MM.1S (cell line): ENCODE measurements around the gene LEP.

Experiments used
- DNase-seq: peaks from one replicate; pipeline ENCODE4 v3.0.0-alpha.2; 2015
- H2AFZ ChIP-seq: fragments of 300-600 bp; sonication (generic); 2 replicates; pipeline ENCODE4 v1.6.0; 2016; ENCODE audit warnings: antibody characterized with exemption, low read length
- H3F3A ChIP-seq: fragments of 300-600 bp; sonication (generic); 2 replicates; pipeline ENCODE4 v1.6.1; 2016; ENCODE audit warnings: mild to moderate bottlenecking, antibody characterized with exemption, low read length, moderate library complexity, mixed read lengths; ENCODE audit not compliant: insufficient read depth
- H3K27ac ChIP-seq: fragments of 300-600 bp; sonication (generic); 2 replicates; pipeline ENCODE4 v1.5.1; 2016; ENCODE audit warnings: mild to moderate bottlenecking, low read length
- H3K27me3 ChIP-seq: fragments of 300-600 bp; sonication (generic); replicated peaks from 2 replicates; pipeline ENCODE4 v1.6.0; 2016; ENCODE audit warnings: low read length; ENCODE audit not compliant: insufficient read depth
- H3K36me3 ChIP-seq: fragments of 300-600 bp; sonication (generic); replicated peaks from 2 replicates; pipeline ENCODE4 v1.6.1; 2016; ENCODE audit warnings: mild to moderate bottlenecking, low read length, mixed read lengths; ENCODE audit not compliant: insufficient read depth
- H3K4me1 ChIP-seq: fragments of 300-600 bp; sonication (generic); 2 replicates; pipeline ENCODE4 v1.6.1; 2016; ENCODE audit warnings: low read length, mixed read lengths
- H3K4me2 ChIP-seq: fragments of 300-600 bp; sonication (generic); 2 replicates; pipeline ENCODE4 v1.6.0; 2016; ENCODE audit warnings: low read depth, low read length
- H3K4me3 ChIP-seq: fragments of 300-600 bp; sonication (generic); 2 replicates; pipeline ENCODE4 v1.5.1; 2016; ENCODE audit warnings: low read length, mixed read lengths
- H3K79me2 ChIP-seq: fragments of 300-600 bp; sonication (generic); 2 replicates; pipeline ENCODE4 v1.6.1; 2016; ENCODE audit warnings: mixed run types, low read length, mixed read lengths
- H3K9ac ChIP-seq: fragments of 300-600 bp; sonication (generic); 2 replicates; pipeline ENCODE4 v1.6.1; 2016; ENCODE audit warnings: low read length, mixed read lengths
- H3K9me2 ChIP-seq: fragments of 300-600 bp; sonication (generic); replicated peaks from 2 replicates; pipeline ENCODE4 v1.6.1; 2016; ENCODE audit warnings: mild to moderate bottlenecking, low read length, mixed read lengths; ENCODE audit not compliant: insufficient read depth
- H3K9me3 ChIP-seq: fragments of 300-600 bp; sonication (generic); replicated peaks from 2 replicates; pipeline ENCODE4 v1.6.1; 2016; ENCODE audit warnings: mild to moderate bottlenecking, low read length, mixed read lengths; ENCODE audit not compliant: insufficient read depth
- H4K20me1 ChIP-seq: fragments of 300-600 bp; sonication (generic); 2 replicates; pipeline ENCODE4 v1.6.1; 2016; ENCODE audit warnings: mild to moderate bottlenecking, low read length, moderate library complexity, mixed read lengths; ENCODE audit not compliant: insufficient read depth
- EZH2 ChIP-seq: fragments of 300-600 bp; sonication (generic); optimal IDR thresholded peaks from 2 replicates; pipeline ENCODE3; 2017; ENCODE audit warnings: low read depth, mild to moderate bottlenecking, antibody characterized with exemption, low read length, mixed read lengths
- EZH2phosphoT487 ChIP-seq: fragments of 300-600 bp; sonication (generic); IDR thresholded peaks from 2 replicates; pipeline ENCODE4 v1.6.1; 2018; ENCODE audit warnings: antibody characterized with exemption, low read length
- TF ChIP-seq, protein P1 (sequence below): fragments of 300-600 bp; sonication (generic); IDR thresholded peaks from 2 replicates; pipeline ENCODE4 v1.5.1; 2016; ENCODE audit warnings: antibody characterized with exemption, low read length, mixed read lengths

LEP gene

GRCh38 chr7:128207609-128208008 is 33.5 kb upstream of the LEP start:
- no peaks in the 10 kb centered on the region for H3K9me2 ChIP-seq
- no peak overlapping the region for H3K4me2 ChIP-seq
- no peaks in the 10 kb centered on the region for H3K36me3 ChIP-seq
- no peaks in the 10 kb centered on the region; the same call in 1 of the 2 replicates for H3K27me3 ChIP-seq
- H2AFZ ChIP-seq, result no peak overlapping the region
- H3K4me3 ChIP-seq, result no peak overlapping the region
- H3K4me1 ChIP-seq, result no peaks in the 10 kb centered on the region; the same call in 1 of the 2 replicates
- no peaks in the 10 kb centered on the region for H3K79me2 ChIP-seq
- H3K27ac ChIP-seq, result no peak overlapping the region
- no peaks in the 10 kb centered on the region for H3F3A ChIP-seq
- TF ChIP-seq EZH2phosphoT487 (no peak), EZH2 (no peak)
- TF ChIP-seq, protein P1, sequence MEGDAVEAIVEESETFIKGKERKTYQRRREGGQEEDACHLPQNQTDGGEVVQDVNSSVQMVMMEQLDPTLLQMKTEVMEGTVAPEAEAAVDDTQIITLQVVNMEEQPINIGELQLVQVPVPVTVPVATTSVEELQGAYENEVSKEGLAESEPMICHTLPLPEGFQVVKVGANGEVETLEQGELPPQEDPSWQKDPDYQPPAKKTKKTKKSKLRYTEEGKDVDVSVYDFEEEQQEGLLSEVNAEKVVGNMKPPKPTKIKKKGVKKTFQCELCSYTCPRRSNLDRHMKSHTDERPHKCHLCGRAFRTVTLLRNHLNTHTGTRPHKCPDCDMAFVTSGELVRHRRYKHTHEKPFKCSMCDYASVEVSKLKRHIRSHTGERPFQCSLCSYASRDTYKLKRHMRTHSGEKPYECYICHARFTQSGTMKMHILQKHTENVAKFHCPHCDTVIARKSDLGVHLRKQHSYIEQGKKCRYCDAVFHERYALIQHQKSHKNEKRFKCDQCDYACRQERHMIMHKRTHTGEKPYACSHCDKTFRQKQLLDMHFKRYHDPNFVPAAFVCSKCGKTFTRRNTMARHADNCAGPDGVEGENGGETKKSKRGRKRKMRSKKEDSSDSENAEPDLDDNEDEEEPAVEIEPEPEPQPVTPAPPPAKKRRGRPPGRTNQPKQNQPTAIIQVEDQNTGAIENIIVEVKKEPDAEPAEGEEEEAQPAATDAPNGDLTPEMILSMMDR, result no peak
- no peak for DNase-seq
- no peaks in the 10 kb centered on the region for H3K9me3 ChIP-seq
- no peaks in the 10 kb centered on the region for H4K20me1 ChIP-seq
- no peak overlapping the region for H3K9ac ChIP-seq

DNA sequence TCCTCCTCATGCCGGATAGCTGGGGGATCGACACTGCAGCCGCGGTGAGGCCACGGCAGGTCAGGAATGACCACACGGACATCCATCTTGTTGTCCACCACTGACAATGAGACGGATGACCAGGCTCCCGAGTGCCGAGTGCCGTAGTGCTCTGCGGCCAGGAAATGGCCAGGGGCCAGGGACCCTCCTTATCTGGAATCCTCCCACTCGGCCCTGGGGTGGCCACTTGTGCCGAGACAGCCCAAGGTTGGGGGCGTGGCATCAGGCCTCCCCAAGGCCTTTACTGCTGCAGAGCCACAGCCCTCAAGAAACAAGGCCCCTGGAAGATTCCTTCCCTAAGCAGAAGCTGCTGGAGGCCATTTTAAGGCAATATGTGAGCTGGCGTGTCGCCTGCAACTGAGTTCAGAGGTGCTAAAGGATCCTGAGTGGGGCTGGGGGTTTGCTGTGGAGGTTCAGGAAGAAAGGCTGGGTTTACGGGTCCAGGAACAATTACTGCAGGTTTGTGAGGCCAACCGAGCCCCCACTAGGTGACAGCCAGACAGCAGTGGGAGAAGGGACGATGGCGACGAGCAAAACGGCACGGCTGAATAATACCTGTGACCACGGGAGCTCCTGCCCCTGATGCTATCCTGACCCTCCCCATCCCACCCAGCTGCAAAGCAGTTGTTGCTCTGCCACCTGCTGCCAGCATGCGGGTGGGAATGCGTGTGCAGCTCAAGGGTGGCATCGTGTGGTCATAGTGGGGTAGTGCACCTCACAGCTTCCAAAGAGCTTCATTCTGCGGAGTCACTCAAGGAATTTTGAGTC is 31.6 kb upstream of the LEP start:
- Histone ChIP-seq H3K4me2 (no peak overlapping the region), H3K9ac (no peak overlapping the region), H3K27ac (no peak overlapping the region), H3K4me3 (no peak overlapping the region), H3K9me3 (no peaks in the 10 kb centered on the region), H3K79me2 (no peaks in the 10 kb centered on the region), H2AFZ (no peak overlapping the region), H3K27me3 (no peaks in the 10 kb centered on the region), H3K4me1 (no peaks in the 10 kb centered on the region; the same call in 1 of the 2 replicates), H4K20me1 (no peaks in the 10 kb centered on the region), H3F3A (no peaks in the 10 kb centered on the region), H3K36me3 (no peaks in the 10 kb centered on the region), H3K9me2 (no peaks in the 10 kb centered on the region)
- TF ChIP-seq EZH2phosphoT487, result no peak
- TF ChIP-seq, protein P1, result peak; percentile 100
- DNase-seq, result peak; percentile 79

DNA sequence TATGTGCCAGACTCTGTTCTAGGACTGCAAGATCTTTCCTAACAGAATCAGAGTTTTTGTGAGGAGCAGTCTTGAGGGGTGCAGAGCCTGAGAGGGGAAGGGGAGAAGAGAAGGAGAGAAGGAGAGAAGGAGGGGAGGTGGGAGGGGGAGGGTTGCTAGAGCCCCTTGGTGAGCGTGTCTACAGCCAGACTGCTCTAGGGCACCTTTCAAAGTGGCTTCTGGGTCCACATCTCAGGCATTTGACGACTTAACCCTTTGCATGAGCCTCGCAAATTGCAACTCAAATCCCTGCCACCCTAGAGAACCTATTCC is 31.1 kb upstream of the LEP start:
- no peak for TF ChIP-seq EZH2
- TF ChIP-seq, protein P1, result no peak
- no peak for TF ChIP-seq EZH2phosphoT487
- H3K79me2 ChIP-seq, result no peaks in the 10 kb centered on the region
- H3K27me3 ChIP-seq, result 0 out of 2 replicates have a peak, but pooled peaks cover 2% of the 10 kb centered on the region
- no peaks in the 10 kb centered on the region; the same call in 1 of the 2 replicates for H3K4me1 ChIP-seq
- H3K9me2 ChIP-seq, result no peaks in the 10 kb centered on the region
- H4K20me1 ChIP-seq, result no peaks in the 10 kb centered on the region
- H2AFZ ChIP-seq, result no peak overlapping the region
- no peak overlapping the region for H3K9ac ChIP-seq
- no peak overlapping the region for H3K4me3 ChIP-seq
- no peak for DNase-seq
- H3F3A ChIP-seq, result no peaks in the 10 kb centered on the region
- no peaks in the 10 kb centered on the region for H3K36me3 ChIP-seq
- H3K9me3 ChIP-seq, result no peaks in the 10 kb centered on the region
- H3K27ac ChIP-seq, result no peak overlapping the region
- no peak overlapping the region for H3K4me2 ChIP-seq
